Measurements from ENCODE around the gene LRRC28.

The LRRC28 gene

DNA sequence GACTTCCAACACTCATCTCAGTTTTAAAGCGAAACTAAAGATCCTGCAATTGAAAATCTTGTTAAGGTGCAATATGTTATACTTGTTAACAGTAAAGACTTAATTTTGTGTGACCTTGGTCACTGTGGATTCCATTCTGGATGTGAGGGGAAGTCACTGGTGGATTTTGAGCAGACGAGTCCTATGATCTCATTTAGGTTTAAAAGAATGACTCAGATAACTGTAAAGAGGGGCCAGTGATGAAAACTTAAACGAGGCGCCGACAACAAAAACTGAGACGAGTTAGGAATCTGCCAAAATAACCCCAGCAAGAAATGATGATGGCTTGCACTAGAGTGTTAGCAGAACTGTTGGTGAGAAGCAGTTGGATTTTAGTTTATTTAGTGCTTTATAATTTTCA is 56.5 kb downstream of the LRRC28 start:
- Histone ChIP-seq H3K4me1 (ENCODE audit: low read length) (no peaks in the 10 kb centered on the region), H3K79me2 (ENCODE audit: low read length) (no peaks in the 10 kb centered on the region), H3K9me3 (ENCODE audit: insufficient read depth, low read length) (peaks cover 5% of the 10 kb centered on the region; the same call in 1 of the 2 replicates), H4K20me1 (ENCODE audit: insufficient read depth, low read length) (no peaks in the 10 kb centered on the region), H3K4me2 (ENCODE audit: low read length) (no peak overlapping the region), H3K4me3 (ENCODE audit: low read length) (no peak overlapping the region), H3K27me3 (ENCODE audit: low read depth, low read length) (no peaks in the 10 kb centered on the region), H3K36me3 (replicated peaks; ENCODE audit: low read depth, low read length) (peaks cover 6% of the 10 kb centered on the region), H2AFZ (ENCODE audit: low read depth, low read length) (no peak overlapping the region), H3K27ac (ENCODE audit: low read length) (no peak overlapping the region), H3K9ac (ENCODE audit: low read length) (no peak overlapping the region)
- TF ChIP-seq CTCF (IDR thresholded peaks at IDR 0.05; ENCODE audit: low read depth, low read length), result no peak
- no peak for TF ChIP-seq EZH2phosphoT487 (IDR thresholded peaks at IDR 0.05; ENCODE audit: low read depth)

GRCh38 chr15:99310745-99311144 is 59.5 kb downstream of the LRRC28 start:
- H3K9ac ChIP-seq (ENCODE audit: low read length), result no peak overlapping the region
- H3K79me2 ChIP-seq (ENCODE audit: low read length), result no peaks in the 10 kb centered on the region
- no peak overlapping the region for H3K4me2 ChIP-seq (ENCODE audit: low read length)
- no peak overlapping the region for H3K27ac ChIP-seq (ENCODE audit: low read length)
- H3K9me3 ChIP-seq (ENCODE audit: insufficient read depth, low read length), result peaks cover 12% of the 10 kb centered on the region; the same call in 1 of the 2 replicates
- no peak for TF ChIP-seq CTCF (IDR thresholded peaks at IDR 0.05; ENCODE audit: low read depth, low read length)
- TF ChIP-seq EZH2phosphoT487 (IDR thresholded peaks at IDR 0.05; ENCODE audit: low read depth), result no peak
- no peaks in the 10 kb centered on the region for H3K4me1 ChIP-seq (ENCODE audit: low read length)
- H4K20me1 ChIP-seq (ENCODE audit: insufficient read depth, low read length), result no peaks in the 10 kb centered on the region
- no peak overlapping the region for H3K4me3 ChIP-seq (ENCODE audit: low read length)
- H2AFZ ChIP-seq (ENCODE audit: low read depth, low read length), result no peak overlapping the region
- no peaks in the 10 kb centered on the region for H3K27me3 ChIP-seq (ENCODE audit: low read depth, low read length)
- peaks cover 10% of the 10 kb centered on the region for H3K36me3 ChIP-seq (replicated peaks; ENCODE audit: low read depth, low read length)

DNA sequence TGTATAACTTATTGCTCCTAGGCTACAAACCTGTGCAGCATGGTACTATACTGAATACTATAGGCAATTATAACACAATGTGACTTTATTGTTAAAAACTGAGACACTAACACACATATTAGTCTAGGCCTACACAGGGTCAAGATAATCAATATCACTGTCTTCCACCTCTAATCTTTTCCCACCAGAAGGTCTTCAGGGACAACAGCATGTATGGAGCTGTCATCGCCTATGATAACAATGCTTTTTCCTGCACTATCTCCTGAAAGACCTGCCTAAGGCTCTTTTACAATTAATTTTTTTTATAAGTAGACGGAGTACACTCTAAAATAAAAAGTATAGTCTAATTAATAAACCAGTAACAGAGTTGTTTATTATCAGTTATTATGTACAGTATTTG is 60.9 kb downstream of the LRRC28 start:
- Histone ChIP-seq H3K4me2 (ENCODE audit: low read length) (no peak overlapping the region), H3K27me3 (ENCODE audit: low read depth, low read length) (no peaks in the 10 kb centered on the region), H3K27ac (ENCODE audit: low read length) (no peak overlapping the region), H4K20me1 (ENCODE audit: insufficient read depth, low read length) (no peaks in the 10 kb centered on the region), H3K9ac (ENCODE audit: low read length) (no peak overlapping the region), H3K36me3 (replicated peaks; ENCODE audit: low read depth, low read length) (peaks cover 10% of the 10 kb centered on the region), H3K79me2 (ENCODE audit: low read length) (no peaks in the 10 kb centered on the region), H3K4me3 (ENCODE audit: low read length) (no peak overlapping the region), H3K4me1 (ENCODE audit: low read length) (no peaks in the 10 kb centered on the region), H3K9me3 (ENCODE audit: insufficient read depth, low read length) (peaks cover 12% of the 10 kb centered on the region; the same call in 1 of the 2 replicates), H2AFZ (ENCODE audit: low read depth, low read length) (no peak overlapping the region)
- TF ChIP-seq EZH2phosphoT487 (IDR thresholded peaks at IDR 0.05; ENCODE audit: low read depth) (no peak), CTCF (IDR thresholded peaks at IDR 0.05; ENCODE audit: low read depth, low read length) (no peak)

DNA sequence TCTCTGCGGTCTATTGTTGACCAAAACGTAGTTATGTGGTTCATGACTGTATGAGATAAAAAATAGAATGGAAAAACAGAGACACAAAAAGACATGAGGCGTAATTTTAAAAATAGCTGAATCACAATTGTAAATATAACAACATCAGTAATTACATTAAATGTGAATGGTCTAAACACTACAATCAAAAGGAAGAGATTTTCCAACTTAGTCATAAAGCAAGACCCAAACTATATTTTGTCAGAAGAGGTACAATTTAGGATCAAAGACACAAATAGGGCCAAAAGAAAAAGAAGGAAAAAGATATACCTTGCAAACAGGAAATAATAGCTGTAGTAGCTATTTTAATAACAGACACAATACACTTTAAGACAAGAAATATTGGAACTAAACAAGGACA is 61.5 kb downstream of the LRRC28 start:
- H3K4me2 ChIP-seq (ENCODE audit: low read length), result no peak overlapping the region
- no peaks in the 10 kb centered on the region for H4K20me1 ChIP-seq (ENCODE audit: insufficient read depth, low read length)
- no peak for TF ChIP-seq EZH2phosphoT487 (IDR thresholded peaks at IDR 0.05; ENCODE audit: low read depth)
- no peak for TF ChIP-seq CTCF (IDR thresholded peaks at IDR 0.05; ENCODE audit: low read depth, low read length)
- no peak overlapping the region for H2AFZ ChIP-seq (ENCODE audit: low read depth, low read length)
- H3K4me3 ChIP-seq (ENCODE audit: low read length), result no peak overlapping the region
- H3K36me3 ChIP-seq (replicated peaks; ENCODE audit: low read depth, low read length), result peaks cover 10% of the 10 kb centered on the region
- no peaks in the 10 kb centered on the region for H3K4me1 ChIP-seq (ENCODE audit: low read length)
- peaks cover 12% of the 10 kb centered on the region; the same call in 1 of the 2 replicates for H3K9me3 ChIP-seq (ENCODE audit: insufficient read depth, low read length)
- no peak overlapping the region for H3K9ac ChIP-seq (ENCODE audit: low read length)
- H3K79me2 ChIP-seq (ENCODE audit: low read length), result no peaks in the 10 kb centered on the region
- no peaks in the 10 kb centered on the region for H3K27me3 ChIP-seq (ENCODE audit: low read depth, low read length)
- no peak overlapping the region for H3K27ac ChIP-seq (ENCODE audit: low read length)

Data from OCI-LY3 (cell line).